Spleen (tissue), 7 donors: Measurements from ENCODE around the gene ZC3H7B.
A peak's percentile ranks its signal among the peaks of the same experiment; 100 is the strongest.

Source experiments
- POLR2A ChIP-seq, 3 donors: fragments of 450-650 bp; IDR thresholded peaks; one replicate each; pipeline ENCODE4 v1.5.1; 2017; ENCODE audit warnings: antibody characterized with exemption in 3 of 3, mild to moderate bottlenecking in 1 of 3
- POLR2AphosphoS5 ChIP-seq, 3 donors: sonication (generic); formaldehyde crosslinking; IDR thresholded peaks; one replicate each; pipeline ENCODE4 v1.5.1; 2017; ENCODE audit warnings: antibody characterized with exemption in 3 of 3
- TF ChIP-seq, protein P1 (sequence below), 11 experiments: fragments of 200-600 bp in 7 of 11; fragments of 450-650 bp in 4 of 11; sonication (generic) in 4 of 11; IDR thresholded peaks in 8 of 11; conservative IDR thresholded peaks in 3 of 11; 1 replicate in 7 of 11; 2 replicates in 4 of 11; pipeline versions ENCODE4 v1.4.0 to v1.8.0; 2016 to 2021; ENCODE audit warnings: antibody characterized with exemption in 11 of 11, inconsistent platforms in 4 of 11, mild to moderate bottlenecking in 1 of 11
- donor health status: DM: no; HTN: no; CAD: no; lungs with moderate emphysema.
- donor health status: DM: no; HTN: no; CAD: no.
- donor health status: DM: no; HTN: no; CAD: no.

- TF ChIP-seq, protein P1, sequence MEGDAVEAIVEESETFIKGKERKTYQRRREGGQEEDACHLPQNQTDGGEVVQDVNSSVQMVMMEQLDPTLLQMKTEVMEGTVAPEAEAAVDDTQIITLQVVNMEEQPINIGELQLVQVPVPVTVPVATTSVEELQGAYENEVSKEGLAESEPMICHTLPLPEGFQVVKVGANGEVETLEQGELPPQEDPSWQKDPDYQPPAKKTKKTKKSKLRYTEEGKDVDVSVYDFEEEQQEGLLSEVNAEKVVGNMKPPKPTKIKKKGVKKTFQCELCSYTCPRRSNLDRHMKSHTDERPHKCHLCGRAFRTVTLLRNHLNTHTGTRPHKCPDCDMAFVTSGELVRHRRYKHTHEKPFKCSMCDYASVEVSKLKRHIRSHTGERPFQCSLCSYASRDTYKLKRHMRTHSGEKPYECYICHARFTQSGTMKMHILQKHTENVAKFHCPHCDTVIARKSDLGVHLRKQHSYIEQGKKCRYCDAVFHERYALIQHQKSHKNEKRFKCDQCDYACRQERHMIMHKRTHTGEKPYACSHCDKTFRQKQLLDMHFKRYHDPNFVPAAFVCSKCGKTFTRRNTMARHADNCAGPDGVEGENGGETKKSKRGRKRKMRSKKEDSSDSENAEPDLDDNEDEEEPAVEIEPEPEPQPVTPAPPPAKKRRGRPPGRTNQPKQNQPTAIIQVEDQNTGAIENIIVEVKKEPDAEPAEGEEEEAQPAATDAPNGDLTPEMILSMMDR (IDR thresholded peaks at IDR 0.05 in 8 of 11, conservative IDR thresholded peaks at IDR 0.05 in 3 of 11): no peak
- TF ChIP-seq POLR2A (IDR thresholded peaks at IDR 0.05) (no peak), POLR2AphosphoS5 (IDR thresholded peaks at IDR 0.05) (peak in 1 of 3 donors; percentile 43)
Observed at GRCh38 chr22:41358927-41359326, 57.6 kb downstream of the ZC3H7B start.
